HepG2 (cell line): ENCODE measurements around the gene ATP1A2. TPM values are rescaled to one million over a fixed set of nuclear protein-coding genes. Genes with fewer than 3 reads are reported as not detected.

Experiments used
- ADNP ChIP-seq: sonication (generic); formaldehyde crosslinking; IDR thresholded peaks from 2 replicates; pipeline ENCODE4 v1.4.0; 2020; ENCODE audit warnings: missing genetic modification reagents
- ARNTL ChIP-seq: sonication (generic); formaldehyde crosslinking; IDR thresholded peaks from 2 replicates; pipeline ENCODE4 v1.4.0; 2020; ENCODE audit warnings: mild to moderate bottlenecking, missing genetic modification reagents
- CAMTA2 ChIP-seq: sonication (generic); formaldehyde crosslinking; IDR thresholded peaks from 2 replicates; pipeline ENCODE4 v1.4.0; 2020; ENCODE audit warnings: mild to moderate bottlenecking, missing genetic modification reagents, borderline replicate concordance
- ELF4 ChIP-seq: sonication (generic); formaldehyde crosslinking; IDR thresholded peaks from 2 replicates; pipeline ENCODE4 v1.5.0; 2020; ENCODE audit warnings: missing genetic modification reagents, mild to moderate bottlenecking, moderate library complexity, borderline replicate concordance
- GLI4 ChIP-seq: sonication (generic); formaldehyde crosslinking; IDR thresholded peaks from 2 replicates; pipeline ENCODE4 v1.5.1; 2020; ENCODE audit warnings: missing genetic modification reagents, mild to moderate bottlenecking, moderate library complexity, borderline replicate concordance
- PHF21A ChIP-seq: sonication (generic); formaldehyde crosslinking; IDR thresholded peaks from 2 replicates; pipeline ENCODE4 v1.5.0; 2020; ENCODE audit warnings: mild to moderate bottlenecking, missing genetic modification reagents
- SOX5 ChIP-seq: IDR thresholded peaks from 2 replicates; pipeline ENCODE4 v1.6.1; 2016; ENCODE audit warnings: borderline replicate concordance
- ZNF3 ChIP-seq: IDR thresholded peaks from 2 replicates; pipeline ENCODE4 v1.7.0; 2017; ENCODE audit warnings: inconsistent platforms
- ZNF501 ChIP-seq: sonication (generic); formaldehyde crosslinking; IDR thresholded peaks from 2 replicates; pipeline ENCODE4 v1.5.1; 2020; ENCODE audit warnings: mild to moderate bottlenecking, moderate library complexity, missing genetic modification reagents
- ZNF569 ChIP-seq: sonication (generic); formaldehyde crosslinking; IDR thresholded peaks from 2 replicates; pipeline ENCODE4 v1.5.0; 2020; ENCODE audit warnings: mild to moderate bottlenecking, missing genetic modification reagents, moderate library complexity, borderline replicate concordance
- ZNF660 ChIP-seq: sonication (generic); formaldehyde crosslinking; IDR thresholded peaks from 2 replicates; pipeline ENCODE4 v1.5.1; 2020; ENCODE audit warnings: mild to moderate bottlenecking, low read depth, missing genetic modification reagents, borderline replicate concordance
- ZNF816 ChIP-seq: sonication (generic); formaldehyde crosslinking; IDR thresholded peaks from 2 replicates; pipeline ENCODE4 v1.8.0; 2022; ENCODE audit warnings: missing genetic modification reagents, mild to moderate bottlenecking, borderline replicate concordance
- polyA plus RNA-seq, 8 experiments: library from polyadenylated mRNA; depleted of rRNA in 3 of 8; stranded (reverse) in 7 of 8; unstranded in 1 of 8; fragments of >200 nt; fragmentation: Illumina TruSeq in 4 of 8; extraction: Trizol in 4 of 8; gene quantifications; 2 replicates each; pipeline versions ENCODE4 v1.2.1 to v1.2.3, GENCODE V29; 2011 to 2016; ENCODE audit warnings: low read depth in 4 of 8, missing spikeins in 1 of 8, mixed read lengths in 1 of 8; ENCODE audit not compliant: insufficient read depth in 1 of 8
- total RNA-seq, 5 experiments: library from RNA; depleted of rRNA; stranded (reverse); fragments of >200 nt; fragmentation: Illumina TruSeq; extraction: Trizol; gene quantifications; 2 replicates each; pipeline ENCODE4 v1.2.3, GENCODE V29; 2016; ENCODE audit warnings: low read depth in 1 of 5
- TF ChIP-seq, protein P1 (sequence below): conservative IDR thresholded peaks from 2 replicates; pipeline ENCODE4 v1.6.1; 2018; ENCODE audit warnings: missing genetic modification reagents
- TF ChIP-seq, protein P2 (sequence below), 2 experiments: sonication (generic) in 1 of 2; formaldehyde crosslinking in 1 of 2; IDR thresholded peaks; 2 replicates each; pipeline versions ENCODE4 v1.5.1 to v1.6.1; 2011 to 2020; ENCODE audit warnings: borderline replicate concordance in 1 of 2, low read depth in 1 of 2, low read length in 1 of 2, mild to moderate bottlenecking in 1 of 2, missing genetic modification reagents in 1 of 2, moderate library complexity in 1 of 2
- TF ChIP-seq, protein P3 (sequence below): sonication (generic); formaldehyde crosslinking; conservative IDR thresholded peaks from 2 replicates; pipeline ENCODE4 v1.4.0; 2020; ENCODE audit warnings: mild to moderate bottlenecking, missing genetic modification reagents, moderate library complexity
- TF ChIP-seq, protein P4 (sequence below): sonication (generic); formaldehyde crosslinking; IDR thresholded peaks from 2 replicates; pipeline ENCODE4 v1.5.0; 2020; ENCODE audit warnings: mild to moderate bottlenecking, missing genetic modification reagents
- TF ChIP-seq, protein P5 (sequence below): IDR thresholded peaks from 2 replicates; pipeline ENCODE4 v1.6.1; 2018; ENCODE audit warnings: missing genetic modification reagents
- TF ChIP-seq, protein P6 (sequence below): sonication (generic); formaldehyde crosslinking; IDR thresholded peaks from 2 replicates; pipeline ENCODE4 v1.5.0; 2020; ENCODE audit warnings: mild to moderate bottlenecking, low read depth, missing genetic modification reagents, borderline replicate concordance

ATP1A2 gene
- total and polyA plus RNA-seq, 2 of the 13 experiments (the other 11 are each of a cell fraction or from before 2014, with no cell fraction given), result 0.16 TPM; not detected in 1

DNA sequence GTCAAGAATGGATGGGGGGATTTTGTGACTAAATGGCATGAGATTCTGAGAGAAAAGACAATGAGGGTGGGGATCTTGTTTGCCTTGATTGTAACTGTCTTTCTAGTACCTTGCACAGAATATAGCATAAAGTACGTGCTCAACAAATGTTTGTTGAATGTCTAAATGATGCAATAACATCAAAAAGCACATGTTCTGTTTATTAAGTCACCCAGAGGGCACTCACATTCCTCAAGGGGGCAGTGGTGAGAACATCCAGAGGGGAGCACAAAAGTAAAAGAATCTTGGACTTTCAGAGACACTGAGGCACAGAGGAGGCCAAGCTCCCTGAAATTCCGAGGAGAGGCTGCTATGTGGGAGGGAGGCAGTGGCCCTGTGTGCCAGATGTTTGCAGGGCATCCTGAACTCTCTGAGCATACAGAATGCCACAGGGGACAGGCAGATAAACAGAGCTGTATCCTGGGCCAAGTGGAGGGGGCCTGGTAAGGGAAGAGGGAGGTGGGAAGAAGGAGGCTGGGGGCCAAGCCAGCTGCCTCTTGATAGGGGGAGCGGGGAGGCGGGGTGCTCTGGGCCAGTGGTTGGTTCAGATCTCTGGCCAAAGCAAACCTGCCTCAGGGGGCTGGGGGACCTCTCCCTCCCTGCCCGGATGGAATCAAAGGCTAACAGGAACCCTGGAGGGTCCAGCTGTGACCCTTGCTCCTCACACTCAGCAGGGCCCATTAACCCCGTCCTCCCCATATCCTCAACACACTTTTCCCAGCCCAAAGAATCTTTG, 6.5 kb upstream of the ATP1A2 start (continued):
- TF ChIP-seq, protein P1, sequence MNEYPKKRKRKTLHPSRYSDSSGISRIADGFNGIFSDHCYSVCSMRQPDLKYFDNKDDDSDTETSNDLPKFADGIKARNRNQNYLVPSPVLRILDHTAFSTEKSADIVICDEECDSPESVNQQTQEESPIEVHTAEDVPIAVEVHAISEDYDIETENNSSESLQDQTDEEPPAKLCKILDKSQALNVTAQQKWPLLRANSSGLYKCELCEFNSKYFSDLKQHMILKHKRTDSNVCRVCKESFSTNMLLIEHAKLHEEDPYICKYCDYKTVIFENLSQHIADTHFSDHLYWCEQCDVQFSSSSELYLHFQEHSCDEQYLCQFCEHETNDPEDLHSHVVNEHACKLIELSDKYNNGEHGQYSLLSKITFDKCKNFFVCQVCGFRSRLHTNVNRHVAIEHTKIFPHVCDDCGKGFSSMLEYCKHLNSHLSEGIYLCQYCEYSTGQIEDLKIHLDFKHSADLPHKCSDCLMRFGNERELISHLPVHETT, result no peak
- peak; percentile 31; the same call in 1 of the 2 replicates for TF ChIP-seq PHF21A (CRISPR knock-in tag)
- no peak for TF ChIP-seq ZNF501
- TF ChIP-seq, protein P2, sequence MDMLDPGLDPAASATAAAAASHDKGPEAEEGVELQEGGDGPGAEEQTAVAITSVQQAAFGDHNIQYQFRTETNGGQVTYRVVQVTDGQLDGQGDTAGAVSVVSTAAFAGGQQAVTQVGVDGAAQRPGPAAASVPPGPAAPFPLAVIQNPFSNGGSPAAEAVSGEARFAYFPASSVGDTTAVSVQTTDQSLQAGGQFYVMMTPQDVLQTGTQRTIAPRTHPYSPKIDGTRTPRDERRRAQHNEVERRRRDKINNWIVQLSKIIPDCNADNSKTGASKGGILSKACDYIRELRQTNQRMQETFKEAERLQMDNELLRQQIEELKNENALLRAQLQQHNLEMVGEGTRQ (IDR thresholded peaks at IDR 0.05; ENCODE audit: low read depth, low read length), result no peak
- TF ChIP-seq, protein P2 (CRISPR knock-in tag; IDR thresholded peaks at IDR 0.05; ENCODE audit: borderline replicate concordance), result no peak
- no peak for TF ChIP-seq ZNF569 (CRISPR knock-in tag)
- TF ChIP-seq, protein P3, sequence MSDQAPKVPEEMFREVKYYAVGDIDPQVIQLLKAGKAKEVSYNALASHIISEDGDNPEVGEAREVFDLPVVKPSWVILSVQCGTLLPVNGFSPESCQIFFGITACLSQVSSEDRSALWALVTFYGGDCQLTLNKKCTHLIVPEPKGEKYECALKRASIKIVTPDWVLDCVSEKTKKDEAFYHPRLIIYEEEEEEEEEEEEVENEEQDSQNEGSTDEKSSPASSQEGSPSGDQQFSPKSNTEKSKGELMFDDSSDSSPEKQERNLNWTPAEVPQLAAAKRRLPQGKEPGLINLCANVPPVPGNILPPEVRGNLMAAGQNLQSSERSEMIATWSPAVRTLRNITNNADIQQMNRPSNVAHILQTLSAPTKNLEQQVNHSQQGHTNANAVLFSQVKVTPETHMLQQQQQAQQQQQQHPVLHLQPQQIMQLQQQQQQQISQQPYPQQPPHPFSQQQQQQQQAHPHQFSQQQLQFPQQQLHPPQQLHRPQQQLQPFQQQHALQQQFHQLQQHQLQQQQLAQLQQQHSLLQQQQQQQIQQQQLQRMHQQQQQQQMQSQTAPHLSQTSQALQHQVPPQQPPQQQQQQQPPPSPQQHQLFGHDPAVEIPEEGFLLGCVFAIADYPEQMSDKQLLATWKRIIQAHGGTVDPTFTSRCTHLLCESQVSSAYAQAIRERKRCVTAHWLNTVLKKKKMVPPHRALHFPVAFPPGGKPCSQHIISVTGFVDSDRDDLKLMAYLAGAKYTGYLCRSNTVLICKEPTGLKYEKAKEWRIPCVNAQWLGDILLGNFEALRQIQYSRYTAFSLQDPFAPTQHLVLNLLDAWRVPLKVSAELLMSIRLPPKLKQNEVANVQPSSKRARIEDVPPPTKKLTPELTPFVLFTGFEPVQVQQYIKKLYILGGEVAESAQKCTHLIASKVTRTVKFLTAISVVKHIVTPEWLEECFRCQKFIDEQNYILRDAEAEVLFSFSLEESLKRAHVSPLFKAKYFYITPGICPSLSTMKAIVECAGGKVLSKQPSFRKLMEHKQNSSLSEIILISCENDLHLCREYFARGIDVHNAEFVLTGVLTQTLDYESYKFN, result peak; percentile 79
- TF ChIP-seq SOX5 (CRISPR knock-in tag), result peak; percentile 8; the same call in 1 of the 2 replicates
- no peak for TF ChIP-seq ZNF660 (CRISPR knock-in tag)
- TF ChIP-seq ZNF3 (CRISPR knock-in tag), result peak; percentile 95
- TF ChIP-seq, protein P4, sequence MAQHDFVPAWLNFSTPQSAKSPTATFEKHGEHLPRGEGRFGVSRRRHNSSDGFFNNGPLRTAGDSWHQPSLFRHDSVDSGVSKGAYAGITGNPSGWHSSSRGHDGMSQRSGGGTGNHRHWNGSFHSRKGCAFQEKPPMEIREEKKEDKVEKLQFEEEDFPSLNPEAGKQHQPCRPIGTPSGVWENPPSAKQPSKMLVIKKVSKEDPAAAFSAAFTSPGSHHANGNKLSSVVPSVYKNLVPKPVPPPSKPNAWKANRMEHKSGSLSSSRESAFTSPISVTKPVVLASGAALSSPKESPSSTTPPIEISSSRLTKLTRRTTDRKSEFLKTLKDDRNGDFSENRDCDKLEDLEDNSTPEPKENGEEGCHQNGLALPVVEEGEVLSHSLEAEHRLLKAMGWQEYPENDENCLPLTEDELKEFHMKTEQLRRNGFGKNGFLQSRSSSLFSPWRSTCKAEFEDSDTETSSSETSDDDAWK, result no peak
- no peak for TF ChIP-seq ZNF816 (CRISPR knock-in tag)
- 0 out of 2 replicates have a peak, but pooled peaks have one; percentile 48 for TF ChIP-seq ARNTL (CRISPR knock-in tag)
- TF ChIP-seq, protein P5, sequence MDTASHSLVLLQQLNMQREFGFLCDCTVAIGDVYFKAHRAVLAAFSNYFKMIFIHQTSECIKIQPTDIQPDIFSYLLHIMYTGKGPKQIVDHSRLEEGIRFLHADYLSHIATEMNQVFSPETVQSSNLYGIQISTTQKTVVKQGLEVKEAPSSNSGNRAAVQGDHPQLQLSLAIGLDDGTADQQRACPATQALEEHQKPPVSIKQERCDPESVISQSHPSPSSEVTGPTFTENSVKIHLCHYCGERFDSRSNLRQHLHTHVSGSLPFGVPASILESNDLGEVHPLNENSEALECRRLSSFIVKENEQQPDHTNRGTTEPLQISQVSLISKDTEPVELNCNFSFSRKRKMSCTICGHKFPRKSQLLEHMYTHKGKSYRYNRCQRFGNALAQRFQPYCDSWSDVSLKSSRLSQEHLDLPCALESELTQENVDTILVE (CRISPR knock-in tag), result 0 out of 2 replicates have a peak, but pooled peaks have one; percentile 27
- TF ChIP-seq, protein P6, sequence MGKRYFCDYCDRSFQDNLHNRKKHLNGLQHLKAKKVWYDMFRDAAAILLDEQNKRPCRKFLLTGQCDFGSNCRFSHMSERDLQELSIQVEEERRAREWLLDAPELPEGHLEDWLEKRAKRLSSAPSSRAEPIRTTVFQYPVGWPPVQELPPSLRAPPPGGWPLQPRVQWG (CRISPR knock-in tag), result no peak
- no peak for TF ChIP-seq ELF4
- TF ChIP-seq ADNP, result peak; percentile 15; the same call in 1 of the 2 replicates
- TF ChIP-seq GLI4 (CRISPR knock-in tag), result no peak
- no peak for TF ChIP-seq CAMTA2 (CRISPR knock-in tag)
